Measurements from ENCODE around the gene PI4KB.

Gene PI4KB

DNA sequence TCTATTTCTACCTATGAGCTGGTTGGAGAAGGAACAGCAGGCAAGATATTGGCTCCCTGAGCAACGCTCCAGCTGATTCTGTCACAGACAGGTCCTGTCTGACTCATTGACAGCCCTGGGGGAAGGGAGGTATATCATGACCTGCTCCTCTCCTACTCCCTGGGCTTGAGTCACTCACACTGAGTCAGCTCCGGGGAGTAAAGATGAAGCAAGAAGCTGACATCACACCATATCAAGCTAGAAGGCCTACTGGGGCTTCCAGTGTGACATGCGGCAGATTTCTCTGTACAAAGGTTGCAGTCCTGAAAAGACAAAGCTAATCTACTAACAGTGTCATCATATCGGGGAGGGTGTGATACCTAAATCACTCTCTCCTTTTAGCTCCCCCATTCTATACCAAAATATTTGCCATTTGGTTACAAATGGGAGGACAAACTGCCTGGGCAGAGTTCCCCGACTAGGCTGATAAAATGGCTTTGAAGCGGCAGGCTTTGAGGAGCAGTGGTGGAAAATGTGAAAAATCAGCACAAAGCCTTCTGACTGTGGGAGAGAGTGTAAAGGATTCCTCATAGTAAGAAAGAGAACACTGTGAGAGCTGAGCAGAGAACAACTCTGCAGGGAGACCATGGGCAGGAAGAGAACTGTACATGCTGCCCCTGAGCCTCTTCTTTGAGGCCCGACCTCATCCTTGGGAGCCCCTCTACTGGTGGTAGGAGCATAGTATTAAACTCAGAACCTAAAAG is 15.5 kb downstream of the PI4KB start:
- DNase-seq (ENCODE audit: low read depth), result peak; percentile 74

GRCh38 chr1:151311011-151311410 is 16.2 kb downstream of the PI4KB start:
- no peak for DNase-seq (ENCODE audit: low read depth)

- DNase-seq (ENCODE audit: low read depth), result no peak
Measured at GRCh38 chr1:151309811-151310323, 17.3 kb downstream of the PI4KB start.

DNA sequence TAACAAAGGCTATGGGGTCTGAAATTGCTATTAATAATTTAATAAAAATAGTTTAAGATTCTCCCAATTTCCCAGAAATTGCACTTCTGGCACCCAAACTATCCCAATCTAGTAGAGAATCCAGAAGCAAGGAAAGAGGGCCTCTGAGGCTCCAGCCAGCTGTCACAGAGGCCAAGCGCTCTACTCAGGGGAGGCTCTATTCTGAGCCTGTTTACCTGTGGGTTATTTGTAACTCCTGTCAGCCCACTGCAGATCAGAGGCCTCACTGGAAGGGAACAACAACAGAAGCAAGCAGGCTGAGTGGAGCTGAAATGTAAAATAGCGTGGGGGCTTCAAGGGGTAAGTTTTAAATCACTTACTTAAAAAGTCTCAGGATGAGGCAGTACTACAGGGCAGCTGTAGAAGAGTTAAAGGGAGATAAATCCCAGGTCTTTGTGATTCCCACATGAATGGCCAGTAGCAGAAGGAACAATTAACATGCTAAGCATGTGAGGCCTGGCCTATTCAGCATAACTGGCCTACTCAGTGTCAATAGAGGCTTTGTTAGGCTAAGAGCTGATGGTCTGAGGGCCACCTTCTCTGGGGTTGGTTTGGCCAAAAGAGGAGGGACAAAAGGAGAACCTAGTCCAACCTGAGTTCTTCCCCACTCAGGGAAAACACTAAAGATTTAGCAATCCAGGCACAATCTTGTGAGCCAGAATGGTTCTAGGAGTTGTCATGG is 32.3 kb downstream of the PI4KB start:
- DNase-seq (ENCODE audit: low read depth), result no peak

DNA sequence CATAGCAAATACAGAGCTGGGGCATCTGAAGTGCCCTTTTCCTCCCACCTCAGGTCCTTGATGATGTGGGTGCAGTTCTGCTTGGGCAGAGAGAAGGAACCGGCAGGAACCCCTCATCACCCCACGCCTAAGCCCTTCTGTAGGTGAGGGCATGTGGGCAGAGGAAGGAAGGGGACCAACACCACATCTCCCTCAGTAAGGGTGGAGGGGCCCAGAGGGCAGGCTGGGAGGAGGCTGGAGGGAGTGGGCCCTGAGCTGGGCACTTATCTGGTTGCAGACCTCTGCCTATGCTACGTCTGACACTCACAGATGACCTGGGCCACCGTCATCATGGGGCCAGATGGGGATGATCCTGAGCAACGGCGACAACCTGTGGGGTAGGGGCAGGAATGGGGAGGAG is 34.1 kb downstream of the PI4KB start:
- no peak for DNase-seq (ENCODE audit: low read depth)

- DNase-seq (ENCODE audit: low read depth), result no peak
Measured at GRCh38 chr1:151292207-151293030, 34.8 kb downstream of the PI4KB start.

DNA sequence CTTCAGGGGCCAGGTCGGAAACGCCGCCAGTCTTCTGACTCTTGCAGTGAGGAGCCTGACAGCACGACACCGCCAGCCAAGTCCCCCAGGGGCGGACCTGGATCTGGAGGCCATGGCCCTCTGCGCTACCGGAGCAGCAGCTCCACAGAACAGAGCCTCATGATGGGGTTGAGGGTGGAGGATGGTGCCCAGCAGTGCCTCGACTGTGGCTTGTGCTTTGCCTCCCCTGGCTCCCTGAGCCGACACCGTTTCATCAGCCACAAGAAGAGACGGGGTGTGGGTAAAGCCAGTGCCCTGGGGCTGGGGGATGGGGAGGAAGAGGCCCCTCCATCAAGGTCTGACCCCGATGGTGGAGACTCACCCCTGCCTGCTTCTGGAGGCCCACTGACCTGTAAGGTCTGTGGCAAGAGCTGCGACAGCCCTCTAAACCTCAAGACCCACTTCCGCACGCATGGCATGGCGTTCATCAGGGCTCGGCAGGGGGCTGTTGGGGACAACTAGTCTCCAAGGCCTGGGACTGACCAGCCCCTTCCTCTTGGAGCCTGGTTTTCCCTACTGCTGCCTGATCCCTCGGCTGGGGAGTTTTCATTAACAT is 36.4 kb downstream of the PI4KB start:
- DNase-seq (ENCODE audit: low read depth), result no peak

DNA sequence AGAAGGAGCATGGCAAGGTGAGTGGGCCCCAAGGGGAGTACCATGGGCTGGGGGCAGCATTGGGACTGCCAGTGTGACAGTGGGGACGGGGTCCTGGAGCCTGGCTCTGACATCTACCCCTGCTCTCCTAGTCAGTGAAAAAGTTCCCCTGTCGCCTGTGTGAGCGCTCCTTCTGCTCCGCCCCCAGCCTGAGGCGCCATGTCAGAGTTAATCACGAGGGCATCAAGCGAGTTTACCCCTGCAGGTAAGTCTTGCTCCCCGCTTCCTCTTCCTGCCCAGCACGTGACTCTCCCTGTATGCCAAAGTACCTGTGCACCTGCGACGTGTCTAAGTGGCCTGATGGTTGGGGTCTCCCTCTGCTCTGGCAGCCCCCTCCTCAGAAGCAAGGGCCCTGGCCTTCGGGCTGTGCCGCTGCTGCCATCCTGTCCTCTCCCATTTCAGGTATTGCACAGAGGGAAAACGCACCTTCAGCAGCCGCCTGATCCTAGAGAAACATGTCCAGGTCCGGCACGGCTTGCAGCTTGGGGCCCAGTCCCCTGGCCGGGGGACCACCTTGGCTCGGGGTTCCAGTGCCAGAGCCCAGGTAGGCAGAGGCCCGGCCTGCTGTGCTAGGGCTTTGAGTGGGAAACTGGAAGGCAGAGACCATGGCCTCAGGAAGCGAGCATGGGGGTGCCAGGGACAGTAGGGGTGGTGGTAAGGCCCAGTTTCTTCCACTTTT is 37.1 kb downstream of the PI4KB start:
- DNase-seq (ENCODE audit: low read depth), result no peak

DNA sequence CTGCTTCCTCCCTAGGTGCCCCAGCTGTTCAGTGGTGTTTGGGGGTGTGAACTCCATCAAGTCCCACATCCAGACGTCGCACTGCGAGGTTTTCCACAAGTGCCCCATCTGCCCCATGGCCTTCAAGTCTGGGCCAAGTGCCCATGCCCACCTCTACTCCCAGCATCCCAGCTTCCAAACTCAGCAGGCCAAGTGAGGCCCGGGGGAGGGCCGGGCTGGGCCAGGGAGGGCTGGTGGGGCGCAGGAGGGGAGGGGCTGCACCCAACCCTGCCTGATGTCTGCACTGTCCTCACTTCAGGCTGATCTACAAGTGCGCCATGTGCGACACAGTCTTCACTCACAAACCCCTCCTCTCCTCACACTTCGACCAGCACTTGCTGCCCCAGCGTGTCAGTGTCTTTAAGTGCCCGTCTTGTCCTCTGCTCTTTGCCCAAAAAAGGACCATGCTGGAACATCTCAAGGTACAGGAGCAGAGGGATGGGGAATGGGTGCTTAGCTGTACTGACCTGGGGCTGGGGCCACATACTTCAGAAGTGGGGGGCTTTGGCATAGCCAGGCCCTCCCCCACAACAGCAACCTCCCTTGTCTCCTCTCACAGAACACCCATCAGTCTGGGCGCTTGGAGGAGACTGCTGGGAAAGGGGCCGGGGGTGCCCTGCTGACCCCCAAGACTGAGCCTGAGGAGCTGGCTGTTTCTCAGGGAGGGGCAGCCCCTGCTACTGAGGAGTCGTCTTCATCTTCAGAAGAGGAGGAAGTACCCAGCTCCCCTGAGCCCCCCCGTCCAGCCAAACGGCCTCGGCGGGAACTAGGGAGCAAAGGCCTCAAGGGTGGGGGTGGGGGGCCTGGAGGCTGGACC is 37.9 kb downstream of the PI4KB start:
- DNase-seq (ENCODE audit: low read depth), result no peak

GRCh38 chr1:151288502-151288901 is 38.7 kb downstream of the PI4KB start:
- DNase-seq (ENCODE audit: low read depth), result no peak

DNA sequence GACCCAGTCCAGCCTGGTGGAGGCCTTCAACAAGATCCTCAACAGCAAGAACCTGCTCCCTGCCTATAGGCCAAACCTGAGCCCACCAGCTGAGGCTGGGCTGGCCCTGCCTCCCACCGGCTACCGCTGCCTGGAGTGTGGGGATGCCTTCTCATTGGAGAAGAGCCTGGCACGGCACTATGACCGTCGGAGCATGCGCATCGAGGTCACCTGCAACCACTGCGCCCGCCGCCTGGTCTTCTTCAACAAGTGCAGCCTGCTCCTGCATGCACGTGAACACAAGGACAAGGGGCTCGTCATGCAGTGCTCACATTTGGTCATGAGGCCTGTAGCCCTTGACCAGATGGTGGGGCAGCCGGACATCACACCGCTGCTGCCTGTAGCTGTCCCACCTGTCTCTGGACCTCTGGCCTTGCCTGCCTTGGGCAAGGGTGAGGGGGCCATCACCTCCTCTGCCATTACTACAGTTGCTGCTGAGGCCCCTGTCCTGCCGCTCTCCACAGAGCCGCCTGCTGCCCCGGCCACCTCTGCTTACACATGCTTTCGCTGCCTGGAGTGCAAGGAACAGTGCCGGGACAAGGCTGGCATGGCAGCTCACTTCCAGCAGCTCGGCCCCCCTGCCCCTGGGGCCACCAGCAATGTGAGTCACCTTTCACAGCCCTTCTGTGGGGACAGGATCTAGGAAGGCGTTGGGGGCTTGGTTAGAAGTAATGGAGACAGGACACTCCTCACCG is 39.3 kb downstream of the PI4KB start:
- DNase-seq (ENCODE audit: low read depth), result no peak

- no peak for DNase-seq (ENCODE audit: low read depth)
Measured at GRCh38 chr1:151287341-151287699, 39.9 kb downstream of the PI4KB start.

GRCh38 chr1:151286619-151287340 is 40.4 kb downstream of the PI4KB start:
- DNase-seq (ENCODE audit: low read depth), result no peak

DNA sequence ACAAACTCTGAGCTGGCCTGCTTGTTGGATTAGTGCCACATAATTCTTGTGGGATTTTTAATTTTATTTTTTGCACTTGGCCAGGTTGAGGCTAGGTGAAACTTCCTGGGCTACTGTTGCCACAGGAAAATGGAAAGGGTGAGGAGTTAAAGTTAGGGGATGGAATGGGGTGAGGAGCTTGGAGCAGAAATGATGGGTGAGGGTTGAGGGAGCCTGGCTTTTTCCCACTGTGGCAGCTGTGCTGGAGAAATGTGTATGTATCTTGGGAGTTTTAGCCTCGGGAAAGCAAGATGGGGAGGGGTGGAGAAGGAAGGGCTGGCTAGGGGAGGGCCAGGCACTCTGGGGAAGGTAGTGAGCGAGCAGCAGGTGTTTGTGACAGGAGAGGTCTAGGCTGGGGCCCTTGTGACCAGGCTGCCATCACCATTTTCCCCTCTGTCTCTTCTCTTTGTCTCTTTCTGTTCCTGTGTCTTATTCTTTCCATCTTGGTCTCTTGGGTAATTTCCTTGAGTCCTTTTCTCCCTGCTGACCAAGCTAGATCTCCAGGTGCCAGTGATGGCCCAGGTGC is 43.1 kb downstream of the PI4KB start:
- DNase-seq (ENCODE audit: low read depth), result no peak

GRCh38 chr1:151282883-151283725 is 44.1 kb downstream of the PI4KB start:
- no peak for DNase-seq (ENCODE audit: low read depth)

DNA sequence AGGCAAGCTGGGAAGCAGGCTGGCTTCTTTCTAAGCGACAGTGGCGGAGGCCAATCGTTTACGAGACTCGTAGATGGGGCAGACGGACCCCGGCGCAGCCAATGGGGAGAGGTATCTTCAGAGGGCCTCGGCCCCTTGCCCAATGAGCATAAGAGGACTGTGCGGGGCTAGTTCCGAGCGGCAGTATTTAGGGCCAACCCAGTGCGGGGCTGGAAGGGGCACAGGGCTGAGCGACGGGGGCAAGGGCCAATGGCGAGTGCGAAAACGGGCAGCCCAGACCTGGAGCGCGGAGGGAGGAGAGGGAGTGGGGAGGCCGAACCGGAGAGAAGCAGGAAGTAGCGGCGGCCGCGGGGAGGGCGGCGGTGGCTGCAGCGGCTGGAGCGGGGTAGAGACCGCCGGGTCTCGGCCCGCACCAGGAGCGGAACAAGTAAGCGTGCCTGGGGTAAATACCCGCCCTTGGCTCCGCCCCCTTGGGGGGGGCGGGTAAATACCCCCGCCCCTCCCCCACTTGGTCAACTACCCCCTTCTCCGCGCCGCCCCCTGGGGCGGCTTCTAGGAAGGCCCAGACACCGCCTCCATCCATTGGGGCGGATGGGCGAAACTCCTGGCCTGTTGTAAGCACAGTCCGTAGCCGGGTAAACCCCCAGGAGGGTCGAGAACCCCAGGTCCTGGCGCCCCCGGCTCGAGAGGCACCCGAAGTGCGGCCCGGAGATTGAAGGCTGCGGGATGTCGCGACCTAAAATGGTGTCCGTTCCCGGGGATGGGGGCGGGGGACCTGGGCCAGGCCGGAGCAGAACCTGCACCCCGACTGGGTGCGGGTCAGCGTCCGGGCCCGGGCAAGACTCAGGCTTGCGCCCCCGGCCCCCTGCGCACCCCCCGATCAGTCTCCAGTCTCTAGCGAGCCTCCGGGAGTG is 45.0 kb downstream of the PI4KB start, which contains the start of gene ZNF687:
ZNF687 (plus strand) TSS at position 331 of the 914 bp plus-strand sequence. CDS start 3,993 bp downstream, outside the sequence.
- peak; percentile 98 for DNase-seq (ENCODE audit: low read depth)
